ENCODE data around the gene SPATA32. TPM values are rescaled to one million over a fixed set of nuclear protein-coding genes. Genes with fewer than 3 reads are reported as not detected.
"Not testable (repeated sequence)": the region's sequence is repeated elsewhere in the genome, so short reads cannot be mapped to it uniquely, and the experiment has no call there.

The SPATA32 gene
- total RNA-seq, 5 donors from 2014 or later (not counting 1 experiment from before 2014, with no cell fraction given): 0.37 to 0.55 (median 0.42) TPM; not detected in 1

- H3K9me3 Mint-ChIP-seq; POLR2A ChIA-PET; ATAC-seq (replicated peaks in 1 of 4); H3K27me3 ChIP-seq (replicated peaks in 1 of 2; ENCODE audit: control insufficient read depth in 2 of 2, extremely low read depth in 1 of 2, insufficient read depth in 2 of 2, low read length in 1 of 2); DNase-seq; H3K4me3 ChIP-seq (ENCODE audit: control insufficient read depth in 1 of 2, extremely low read depth in 1 of 2, low read length in 1 of 2); H3K27ac ChIP-seq (ENCODE audit: low read length); H3K9me3 ChIP-seq; H3K27me3 Mint-ChIP-seq: not testable (repeated sequence)
- CTCF ChIA-PET: interaction anchor here in 1 of 2 donors (0.6 to 2.0 kb wide), 5 partner anchors 10 to 1208 kb away, joined by 3 to 6 read pairs (median 3); no protein-coding TSS in a partner anchor
- Mint-ChIP-seq H3K4me3 (peak overlapping the region in 1 of 3 donors; percentile 31), H3K27ac (peak overlapping the region in 1 of 2 donors; percentile 86), H3K4me1 (peaks cover 71 to 81% (median 74%) of the 10 kb centered on the region in 3 donors), H3K36me3 (peaks cover 18% of the 10 kb centered on the region)
- WGBS (ENCODE audit: insufficient coverage): 93% methylated on average over 2 of the region's 9 CpGs
- Histone ChIP-seq H3K4me1 (ENCODE audit: control insufficient read depth in 1 of 2, extremely low read depth in 1 of 2, insufficient read depth in 2 of 2, low read length in 2 of 2) (peaks cover 0 to 62% of the 10 kb centered on the region in 2 experiments), H3K36me3 (ENCODE audit: control insufficient read depth in 2 of 2, extremely low read depth in 1 of 2, insufficient read depth in 1 of 2, low read length in 1 of 2) (peaks cover 0 to 19% of the 10 kb centered on the region in 2 donors)
Observed at GRCh38 chr17:45302220-45302619, 40.3 kb upstream of the SPATA32 start.

GRCh38 chr17:45301674-45302073 is 39.8 kb upstream of the SPATA32 start:
- Histone ChIP-seq H3K27ac (ENCODE audit: low read length) (no peak overlapping the region), H3K4me3 (ENCODE audit: control insufficient read depth in 1 of 2, extremely low read depth in 1 of 2, low read length in 1 of 2) (no peak overlapping the region), H3K9me3 (no peaks in the 10 kb centered on the region), H3K36me3 (ENCODE audit: control insufficient read depth in 2 of 2, extremely low read depth in 1 of 2, insufficient read depth in 1 of 2, low read length in 1 of 2) (peaks cover 1 to 22% of the 10 kb centered on the region in 2 donors), H3K4me1 (ENCODE audit: control insufficient read depth in 1 of 2, extremely low read depth in 1 of 2, insufficient read depth in 2 of 2, low read length in 2 of 2) (peaks cover 0 to 64% of the 10 kb centered on the region in 2 experiments), H3K27me3 (replicated peaks in 1 of 2; ENCODE audit: control insufficient read depth in 2 of 2, extremely low read depth in 1 of 2, insufficient read depth in 2 of 2, low read length in 1 of 2) (no peaks in the 10 kb centered on the region)
- 100% methylated on average over 2 of the region's 4 CpGs for WGBS (ENCODE audit: insufficient coverage)
- ATAC-seq (replicated peaks in 1 of 4) (no peak), DNase-seq (no peak)
- H3K9me3 Mint-ChIP-seq: no peaks in the 10 kb centered on the region
- H3K4me3 Mint-ChIP-seq: no peak overlapping the region
- ChIA-PET POLR2A (no interaction called here), CTCF (interaction anchor here in 1 of 2 donors (0.6 to 2.0 kb wide), 4 partner anchors 11 to 1207 kb away, joined by 3 to 6 read pairs (median 4); no protein-coding TSS in a partner anchor)
- H3K27me3 Mint-ChIP-seq: no peaks in the 10 kb centered on the region
- peaks cover 18% of the 10 kb centered on the region for H3K36me3 Mint-ChIP-seq
- no peak overlapping the region for H3K27ac Mint-ChIP-seq
- H3K4me1 Mint-ChIP-seq: peaks cover 76 to 85% (median 77%) of the 10 kb centered on the region in 3 donors

- Mint-ChIP-seq H3K27me3 (no peaks in the 10 kb centered on the region), H3K4me3 (no peak overlapping the region), H3K27ac (peak overlapping the region; percentile 29 to 65), H3K4me1 (peaks cover 79 to 87% (median 80%) of the 10 kb centered on the region in 3 donors), H3K36me3 (peaks cover 18% of the 10 kb centered on the region), H3K9me3 (no peaks in the 10 kb centered on the region)
- WGBS (ENCODE audit: insufficient coverage): 71% methylated on average over 6 of the region's 7 CpGs
- Histone ChIP-seq H3K9me3 (no peaks in the 10 kb centered on the region), H3K27me3 (replicated peaks in 1 of 2; ENCODE audit: control insufficient read depth in 2 of 2, extremely low read depth in 1 of 2, insufficient read depth in 2 of 2, low read length in 1 of 2) (no peaks in the 10 kb centered on the region), H3K27ac (ENCODE audit: low read length) (no peak overlapping the region), H3K4me3 (ENCODE audit: control insufficient read depth in 1 of 2, extremely low read depth in 1 of 2, low read length in 1 of 2) (no peak overlapping the region), H3K4me1 (ENCODE audit: control insufficient read depth in 1 of 2, extremely low read depth in 1 of 2, insufficient read depth in 2 of 2, low read length in 2 of 2) (peaks cover 0 to 67% of the 10 kb centered on the region in 2 experiments), H3K36me3 (ENCODE audit: control insufficient read depth in 2 of 2, extremely low read depth in 1 of 2, insufficient read depth in 1 of 2, low read length in 1 of 2) (peaks cover 3 to 29% of the 10 kb centered on the region in 2 donors)
- DNase-seq (peak in 1 of 35 experiments; percentile 14), ATAC-seq (replicated peaks in 1 of 4) (peak in 3 of 4 experiments; percentile 32 to 58 (median 58))
- POLR2A ChIA-PET: no interaction called here
- CTCF ChIA-PET: interaction anchor here in 1 of 2 donors (0.5 kb wide), 1 partner anchor 25 kb away, joined by 3 read pairs; no protein-coding TSS in a partner anchor
Observed at GRCh38 chr17:45300060-45300751, 38.3 kb upstream of the SPATA32 start.

- Mint-ChIP-seq H3K9me3 (no peaks in the 10 kb centered on the region), H3K27me3 (no peaks in the 10 kb centered on the region), H3K36me3 (peaks cover 13% of the 10 kb centered on the region), H3K27ac (peak overlapping the region; percentile 41 to 52), H3K4me3 (no peak overlapping the region), H3K4me1 (peaks cover 79 to 89% (median 79%) of the 10 kb centered on the region in 3 donors)
- Histone ChIP-seq H3K27me3 (replicated peaks in 1 of 2; ENCODE audit: control insufficient read depth in 2 of 2, extremely low read depth in 1 of 2, insufficient read depth in 2 of 2, low read length in 1 of 2) (no peaks in the 10 kb centered on the region), H3K27ac (ENCODE audit: low read length) (no peak overlapping the region), H3K4me1 (ENCODE audit: control insufficient read depth in 1 of 2, extremely low read depth in 1 of 2, insufficient read depth in 2 of 2, low read length in 2 of 2) (peaks cover 0 to 70% of the 10 kb centered on the region in 2 experiments), H3K4me3 (ENCODE audit: control insufficient read depth in 1 of 2, extremely low read depth in 1 of 2, low read length in 1 of 2) (no peak overlapping the region), H3K9me3 (no peaks in the 10 kb centered on the region), H3K36me3 (ENCODE audit: control insufficient read depth in 2 of 2, extremely low read depth in 1 of 2, insufficient read depth in 1 of 2, low read length in 1 of 2) (peaks cover 3 to 29% of the 10 kb centered on the region in 2 donors)
- DNase-seq (no peak), ATAC-seq (replicated peaks in 1 of 4) (no peak)
- WGBS (ENCODE audit: insufficient coverage): no CpG with 5 or more reads among the region's 2 CpGs
- CTCF ChIA-PET: no interaction called here
- POLR2A ChIA-PET: interaction anchor here in 1 of 2 donors (0.6 kb wide), 1 partner anchor 113 kb away, joined by 3 read pairs; no protein-coding TSS in a partner anchor
Observed at GRCh38 chr17:45299361-45299760, 37.5 kb upstream of the SPATA32 start.

- no peak for DNase-seq
- ATAC-seq (replicated peaks in 1 of 4): no peak
- 96% methylated on average over 6 of the region's 8 CpGs for whole genome bisulfite sequencing (ENCODE audit: insufficient coverage)
- H3K27me3 ChIP-seq (replicated peaks in 1 of 2; ENCODE audit: control insufficient read depth in 2 of 2, extremely low read depth in 1 of 2, insufficient read depth in 2 of 2, low read length in 1 of 2): no peaks in the 10 kb centered on the region
- Mint-ChIP-seq H3K27ac (peak overlapping the region; percentile 41 to 78), H3K36me3 (peaks cover 14% of the 10 kb centered on the region), H3K4me3 (peak overlapping the region in 1 of 3 donors; percentile 31), H3K27me3 (no peaks in the 10 kb centered on the region), H3K4me1 (peaks cover 81 to 90% (median 82%) of the 10 kb centered on the region in 3 donors), H3K9me3 (no peaks in the 10 kb centered on the region)
- peaks cover 3 to 32% of the 10 kb centered on the region in 2 donors for H3K36me3 ChIP-seq (ENCODE audit: control insufficient read depth in 2 of 2, extremely low read depth in 1 of 2, insufficient read depth in 1 of 2, low read length in 1 of 2)
- no peaks in the 10 kb centered on the region for H3K9me3 ChIP-seq
- no peak overlapping the region for H3K4me3 ChIP-seq (ENCODE audit: control insufficient read depth in 1 of 2, extremely low read depth in 1 of 2, low read length in 1 of 2)
- ChIA-PET CTCF (interaction anchor here in 1 of 2 donors (1.2 kb wide), 1 partner anchor 10 kb away, joined by 3 read pairs; no protein-coding TSS in a partner anchor), POLR2A (interaction anchor here in 1 of 2 donors (0.6 kb wide), 1 partner anchor 113 kb away, joined by 3 read pairs; no protein-coding TSS in a partner anchor)
- peaks cover 0 to 74% of the 10 kb centered on the region in 2 experiments for H3K4me1 ChIP-seq (ENCODE audit: control insufficient read depth in 1 of 2, extremely low read depth in 1 of 2, insufficient read depth in 2 of 2, low read length in 2 of 2)
- no peak overlapping the region for H3K27ac ChIP-seq (ENCODE audit: low read length)
Observed at GRCh38 chr17:45298546-45299285, 36.8 kb upstream of the SPATA32 start.

- Histone ChIP-seq H3K4me1 (ENCODE audit: control insufficient read depth in 1 of 2, extremely low read depth in 1 of 2, insufficient read depth in 2 of 2, low read length in 2 of 2) (peaks cover 0 to 74% of the 10 kb centered on the region in 2 experiments), H3K36me3 (ENCODE audit: control insufficient read depth in 2 of 2, extremely low read depth in 1 of 2, insufficient read depth in 1 of 2, low read length in 1 of 2) (peaks cover 3 to 41% of the 10 kb centered on the region in 2 donors), H3K4me3 (ENCODE audit: control insufficient read depth in 1 of 2, extremely low read depth in 1 of 2, low read length in 1 of 2) (no peak overlapping the region), H3K27ac (ENCODE audit: low read length) (no peak overlapping the region), H3K9me3 (no peaks in the 10 kb centered on the region), H3K27me3 (replicated peaks in 1 of 2; ENCODE audit: control insufficient read depth in 2 of 2, extremely low read depth in 1 of 2, insufficient read depth in 2 of 2, low read length in 1 of 2) (no peaks in the 10 kb centered on the region)
- H3K4me1 Mint-ChIP-seq: peaks cover 81 to 90% (median 84%) of the 10 kb centered on the region in 3 donors
- no peak overlapping the region for H3K4me3 Mint-ChIP-seq
- WGBS (ENCODE audit: insufficient coverage): no CpG with 5 or more reads among the region's 1 CpG
- no peaks in the 10 kb centered on the region for H3K9me3 Mint-ChIP-seq
- H3K36me3 Mint-ChIP-seq: peaks cover 14% of the 10 kb centered on the region
- ChIA-PET POLR2A (no interaction called here), CTCF (no interaction called here)
- no peaks in the 10 kb centered on the region for H3K27me3 Mint-ChIP-seq
- no peak for DNase-seq
- peak overlapping the region; percentile 59 to 74 for H3K27ac Mint-ChIP-seq
- no peak for ATAC-seq (replicated peaks in 1 of 4)
Observed at GRCh38 chr17:45296833-45297124, 34.9 kb upstream of the SPATA32 start.

All from T-cell (primary cell).